Globus pallidus (tissue), 1 donor: ENCODE results near the gene DISP2.

Experiments
- DNase-seq: peaks from one replicate; pipeline ENCODE4 v3.0.0-alpha.2; 2015; ENCODE audit warnings: low spot score

DISP2 gene

GRCh38 chr15:40357723-40358470 is at the start of gene DISP2:
TSS of gene DISP2 (plus strand) at chr15:40358219. CDS start at chr15:40358322, 103 bp downstream.
- peak; percentile 85 for DNase-seq

GRCh38 chr15:40309344-40309862 is 48.6 kb upstream of the DISP2 start:
- no peak for DNase-seq

- DNase-seq = no peak
Measured at GRCh38 chr15:40310001-40310959, 47.7 kb upstream of the DISP2 start.

GRCh38 chr15:40310993-40311392 is 47.0 kb upstream of the DISP2 start:
- DNase-seq = no peak

- no peak for DNase-seq
Measured at GRCh38 chr15:40312370-40313158, 45.5 kb upstream of the DISP2 start.

- DNase-seq = no peak
Measured at GRCh38 chr15:40313531-40314398, 44.3 kb upstream of the DISP2 start.

- DNase-seq = no peak
Measured at GRCh38 chr15:40314723-40315276, 43.2 kb upstream of the DISP2 start.

- DNase-seq = no peak
Measured at GRCh38 chr15:40316931-40317330, 41.1 kb upstream of the DISP2 start.

GRCh38 chr15:40317580-40317979 is 40.4 kb upstream of the DISP2 start:
- DNase-seq = no peak

- no peak for DNase-seq
Measured at GRCh38 chr15:40320409-40320808, 37.6 kb upstream of the DISP2 start.

GRCh38 chr15:40320931-40321371 is 37.1 kb upstream of the DISP2 start:
- DNase-seq = peak; percentile 81

GRCh38 chr15:40322531-40323238 is 35.3 kb upstream of the DISP2 start:
- no peak for DNase-seq

- DNase-seq = peak; percentile 79
Measured at GRCh38 chr15:40323239-40323952, 34.6 kb upstream of the DISP2 start, which contains the start of gene INAFM2. TSS of gene INAFM2 (plus strand) at chr15:40323692. CDS start at chr15:40324056, 364 bp downstream.

- DNase-seq = no peak
Measured at GRCh38 chr15:40323953-40324937, 33.8 kb upstream of the DISP2 start.

GRCh38 chr15:40325188-40325587 is 32.8 kb upstream of the DISP2 start:
- DNase-seq = no peak

GRCh38 chr15:40325700-40326099 is 32.3 kb upstream of the DISP2 start:
- no peak for DNase-seq

- no peak for DNase-seq
Measured at GRCh38 chr15:40327457-40327856, 30.6 kb upstream of the DISP2 start.

- DNase-seq = no peak
Measured at GRCh38 chr15:40328176-40328575, 29.8 kb upstream of the DISP2 start.
